A673 (cell line): Measurements from ENCODE around the gene POU4F1.

Experiments used
- EZH2 ChIP-seq: fragments of 200-600 bp; sonication (generic); IDR thresholded peaks from 2 replicates; pipeline ENCODE4 v1.6.1; 2017; ENCODE audit warnings: borderline replicate concordance, low read depth, mild to moderate bottlenecking, mixed read lengths, antibody characterized with exemption, low read length; ENCODE audit not compliant: poor library complexity, severe bottlenecking
- TF ChIP-seq, protein P1 (sequence below): fragments of 300-800, 200-600 bp; sonication (generic); conservative IDR thresholded peaks from 2 replicates; pipeline ENCODE4 v1.5.1; 2017; ENCODE audit warnings: low read depth, mild to moderate bottlenecking, antibody characterized with exemption, low read length, moderate library complexity, mixed read lengths

DNA sequence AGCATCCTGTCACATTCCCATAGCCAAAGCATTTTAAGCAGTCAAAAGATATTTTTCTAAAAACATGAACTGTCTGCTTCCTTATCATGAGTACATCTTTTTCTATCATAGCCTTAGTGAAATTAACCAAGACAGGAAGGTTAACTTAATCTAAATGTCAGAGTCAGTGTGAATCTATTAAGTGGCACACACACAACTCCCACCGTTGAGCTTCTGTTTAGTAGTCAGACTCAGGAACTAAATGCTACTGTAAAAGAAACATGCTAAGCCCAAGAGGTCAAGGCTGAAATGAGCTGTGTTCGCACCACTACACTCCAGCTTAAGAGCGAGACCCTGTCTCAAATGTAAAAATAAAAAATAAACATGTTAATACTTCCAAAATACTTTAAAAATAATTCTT lies 7.7 kb upstream of the POU4F1 start:
- TF ChIP-seq, protein P1, sequence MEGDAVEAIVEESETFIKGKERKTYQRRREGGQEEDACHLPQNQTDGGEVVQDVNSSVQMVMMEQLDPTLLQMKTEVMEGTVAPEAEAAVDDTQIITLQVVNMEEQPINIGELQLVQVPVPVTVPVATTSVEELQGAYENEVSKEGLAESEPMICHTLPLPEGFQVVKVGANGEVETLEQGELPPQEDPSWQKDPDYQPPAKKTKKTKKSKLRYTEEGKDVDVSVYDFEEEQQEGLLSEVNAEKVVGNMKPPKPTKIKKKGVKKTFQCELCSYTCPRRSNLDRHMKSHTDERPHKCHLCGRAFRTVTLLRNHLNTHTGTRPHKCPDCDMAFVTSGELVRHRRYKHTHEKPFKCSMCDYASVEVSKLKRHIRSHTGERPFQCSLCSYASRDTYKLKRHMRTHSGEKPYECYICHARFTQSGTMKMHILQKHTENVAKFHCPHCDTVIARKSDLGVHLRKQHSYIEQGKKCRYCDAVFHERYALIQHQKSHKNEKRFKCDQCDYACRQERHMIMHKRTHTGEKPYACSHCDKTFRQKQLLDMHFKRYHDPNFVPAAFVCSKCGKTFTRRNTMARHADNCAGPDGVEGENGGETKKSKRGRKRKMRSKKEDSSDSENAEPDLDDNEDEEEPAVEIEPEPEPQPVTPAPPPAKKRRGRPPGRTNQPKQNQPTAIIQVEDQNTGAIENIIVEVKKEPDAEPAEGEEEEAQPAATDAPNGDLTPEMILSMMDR, result no peak
- TF ChIP-seq EZH2, result no peak
